Measurements from ENCODE around the gene ABCA4. TPM values are rescaled to one million over a fixed set of nuclear protein-coding genes. Genes with fewer than 3 reads are reported as not detected.

Gene ABCA4
- total RNA-seq, 6 experiments from 2014 or later, result 0.49 to 0.99 (median 0.75) TPM

DNA sequence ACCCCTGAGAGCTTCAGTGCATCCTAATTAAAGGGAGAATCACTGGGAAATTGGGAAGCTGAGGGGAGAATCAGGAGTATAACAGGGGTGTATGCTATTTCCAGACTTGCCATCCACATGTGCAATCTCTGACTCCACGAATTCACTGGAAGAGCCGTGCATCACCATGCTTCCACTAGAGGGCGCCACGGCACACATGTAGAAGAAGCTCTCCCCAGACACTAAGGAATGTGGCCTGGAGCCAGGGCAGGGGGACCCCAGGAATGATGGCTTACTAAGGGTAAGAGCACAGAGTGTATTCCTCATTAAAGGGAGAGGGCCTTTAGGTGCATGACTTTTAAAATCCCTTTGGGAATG is 81.5 kb downstream of the ABCA4 start:
- Histone ChIP-seq H3K36me3 (no peaks in the 10 kb centered on the region), H3K27ac (no peak overlapping the region), H3K4me1 (no peaks in the 10 kb centered on the region), H3K27me3 (no peaks in the 10 kb centered on the region), H3K9me3 (no peaks in the 10 kb centered on the region), H3K4me3 (no peak overlapping the region)
- intact Hi-C loops (cut with DNase I), result no loop called here
- peak; percentile 71 to 76 (median 73) for DNase-seq
- peak; percentile 49 to 74 (median 67) for ATAC-seq
- TF ChIP-seq, protein P1, sequence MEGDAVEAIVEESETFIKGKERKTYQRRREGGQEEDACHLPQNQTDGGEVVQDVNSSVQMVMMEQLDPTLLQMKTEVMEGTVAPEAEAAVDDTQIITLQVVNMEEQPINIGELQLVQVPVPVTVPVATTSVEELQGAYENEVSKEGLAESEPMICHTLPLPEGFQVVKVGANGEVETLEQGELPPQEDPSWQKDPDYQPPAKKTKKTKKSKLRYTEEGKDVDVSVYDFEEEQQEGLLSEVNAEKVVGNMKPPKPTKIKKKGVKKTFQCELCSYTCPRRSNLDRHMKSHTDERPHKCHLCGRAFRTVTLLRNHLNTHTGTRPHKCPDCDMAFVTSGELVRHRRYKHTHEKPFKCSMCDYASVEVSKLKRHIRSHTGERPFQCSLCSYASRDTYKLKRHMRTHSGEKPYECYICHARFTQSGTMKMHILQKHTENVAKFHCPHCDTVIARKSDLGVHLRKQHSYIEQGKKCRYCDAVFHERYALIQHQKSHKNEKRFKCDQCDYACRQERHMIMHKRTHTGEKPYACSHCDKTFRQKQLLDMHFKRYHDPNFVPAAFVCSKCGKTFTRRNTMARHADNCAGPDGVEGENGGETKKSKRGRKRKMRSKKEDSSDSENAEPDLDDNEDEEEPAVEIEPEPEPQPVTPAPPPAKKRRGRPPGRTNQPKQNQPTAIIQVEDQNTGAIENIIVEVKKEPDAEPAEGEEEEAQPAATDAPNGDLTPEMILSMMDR (IDR thresholded peaks at IDR 0.05), result peak; percentile 66 to 90 (median 88)
- no peak for TF ChIP-seq POLR2A (IDR thresholded peaks at IDR 0.05)
- WGBS (ENCODE audit: insufficient coverage, low coverage, low lambda C conversion rate, missing lambda C conversion rate), result 3% methylated on average over 4 of the region's 4 CpGs

DNA sequence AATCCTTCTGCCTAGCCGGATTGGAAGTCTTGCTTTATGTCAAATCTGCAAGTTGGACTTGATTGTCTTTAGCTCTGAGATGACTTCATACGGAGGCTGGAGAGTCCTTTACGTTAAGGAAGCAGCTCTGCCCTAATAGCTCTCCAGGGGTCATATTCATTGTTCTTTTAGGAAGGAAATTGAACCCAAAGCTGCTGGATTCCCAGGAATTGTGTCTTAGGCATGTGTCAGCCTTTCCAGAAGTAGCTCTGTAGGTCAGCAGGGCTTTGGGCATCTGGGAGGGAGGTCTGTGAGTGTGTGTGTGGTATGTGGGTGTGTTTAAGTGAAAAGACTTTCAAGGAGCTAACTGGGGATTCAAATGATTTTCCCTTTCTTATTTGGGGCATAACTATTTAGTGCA is 82.4 kb downstream of the ABCA4 start:
- WGBS (ENCODE audit: insufficient coverage, low coverage, low lambda C conversion rate, missing lambda C conversion rate), result 37% methylated on average over 2 of the region's 3 CpGs
- Histone ChIP-seq H3K36me3 (no peaks in the 10 kb centered on the region), H3K4me1 (no peaks in the 10 kb centered on the region), H3K9me3 (no peaks in the 10 kb centered on the region), H3K27me3 (no peaks in the 10 kb centered on the region), H3K27ac (peak overlapping the region in 1 of 3 donors; percentile 28), H3K4me3 (no peak overlapping the region)
- ATAC-seq (peak; percentile 56 to 76 (median 70)), DNase-seq (no peak)
- intact Hi-C loops (cut with DNase I), result no loop called here
- no peak for TF ChIP-seq POLR2A (IDR thresholded peaks at IDR 0.05)
- TF ChIP-seq, protein P1 (IDR thresholded peaks at IDR 0.05), result no peak

DNA sequence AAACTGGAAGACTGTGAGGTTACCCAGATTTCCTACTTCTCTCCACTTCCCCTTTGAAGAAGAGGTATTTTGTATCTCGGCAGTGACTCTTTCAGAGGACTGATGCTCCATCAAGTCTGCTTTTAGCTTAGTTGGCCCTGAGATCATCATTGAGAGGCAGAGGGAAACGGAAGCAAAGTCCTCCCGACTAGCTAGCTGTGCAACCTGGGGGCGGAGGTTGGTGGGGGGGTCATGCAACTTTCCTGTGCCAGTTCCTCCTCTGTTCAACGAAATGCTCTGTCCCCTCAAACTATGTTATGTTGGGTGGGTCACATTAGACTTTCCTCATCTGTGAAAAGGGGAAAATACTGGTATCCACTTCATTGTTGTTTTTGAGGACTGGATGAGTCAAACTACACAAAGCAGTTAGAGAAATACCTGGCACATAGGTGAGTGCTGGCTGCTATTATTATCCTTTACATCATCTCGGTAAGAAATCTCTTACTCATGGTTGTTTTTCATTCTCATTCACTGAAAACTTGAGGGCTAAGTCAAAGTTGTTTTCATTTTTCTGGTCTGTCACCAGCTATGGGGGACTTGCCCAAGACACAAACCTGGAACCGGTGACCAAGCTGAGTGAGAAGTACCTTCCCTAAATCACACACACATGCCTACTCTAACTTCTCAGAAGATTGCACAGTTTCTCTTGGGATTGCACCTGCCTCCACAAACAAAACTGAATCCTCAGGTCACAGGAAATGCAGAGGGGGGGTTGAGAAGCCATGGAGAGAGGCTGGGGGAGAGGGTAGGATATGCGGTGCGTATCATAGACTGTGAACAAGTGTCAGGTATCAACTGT is 83.3 kb downstream of the ABCA4 start:
- DNase-seq (no peak), ATAC-seq (no peak)
- intact Hi-C loops (cut with DNase I), result no loop called here
- H3K27ac ChIP-seq, result peak overlapping the region in 1 of 3 donors; percentile 28
- H3K4me1 ChIP-seq, result no peaks in the 10 kb centered on the region
- no peak for TF ChIP-seq POLR2A (IDR thresholded peaks at IDR 0.05)
- TF ChIP-seq, protein P1 (IDR thresholded peaks at IDR 0.05), result no peak
- H3K9me3 ChIP-seq, result no peaks in the 10 kb centered on the region
- H3K27me3 ChIP-seq, result no peaks in the 10 kb centered on the region
- 63% methylated on average over 9 of the region's 9 CpGs for WGBS (ENCODE audit: insufficient coverage, low coverage, low lambda C conversion rate, missing lambda C conversion rate)
- no peaks in the 10 kb centered on the region for H3K36me3 ChIP-seq
- no peak overlapping the region for H3K4me3 ChIP-seq

DNA sequence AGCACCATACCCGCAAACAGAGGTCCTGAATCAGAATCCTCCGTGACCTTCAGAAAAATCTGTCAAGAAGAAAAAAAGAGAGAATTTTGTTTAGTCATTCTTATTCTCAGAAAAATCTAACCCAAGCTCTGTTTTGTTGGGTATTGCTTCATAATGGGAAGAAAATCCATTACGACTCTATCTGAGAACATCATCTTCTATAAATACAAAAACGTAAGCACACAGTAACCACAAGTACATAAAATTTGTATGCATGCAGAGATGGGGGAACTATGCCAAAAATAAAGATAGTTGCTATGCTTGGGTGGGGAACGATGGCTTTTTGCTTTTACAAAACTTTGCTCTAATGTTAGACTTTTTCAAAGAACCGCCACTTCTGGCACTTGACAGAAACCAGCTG is 84.2 kb downstream of the ABCA4 start:
- Histone ChIP-seq H3K9me3 (no peaks in the 10 kb centered on the region), H3K27ac (no peak overlapping the region), H3K4me3 (no peak overlapping the region), H3K27me3 (no peaks in the 10 kb centered on the region), H3K4me1 (no peaks in the 10 kb centered on the region), H3K36me3 (no peaks in the 10 kb centered on the region)
- WGBS (ENCODE audit: insufficient coverage, low coverage, low lambda C conversion rate, missing lambda C conversion rate), result 56% methylated on average over 6 of the region's 6 CpGs
- ATAC-seq (no peak), DNase-seq (no peak)
- TF ChIP-seq POLR2A (IDR thresholded peaks at IDR 0.05), result no peak
- TF ChIP-seq, protein P1 (IDR thresholded peaks at IDR 0.05), result no peak
- intact Hi-C loops (cut with DNase I), result no loop called here

Data from right lobe of liver (tissue), 6 donors.